GM19395 (cell line): Measurements from ENCODE around the gene PPP1R9B.

Experiments used
- ATAC-seq: cut with Tn5 transposase; IDR thresholded peaks from one replicate; pipeline ENCODE4 v1.9.1; 2021; ENCODE audit warnings: mild to moderate bottlenecking, moderate library complexity; ENCODE audit not compliant: unreplicated experiment

The PPP1R9B gene

DNA sequence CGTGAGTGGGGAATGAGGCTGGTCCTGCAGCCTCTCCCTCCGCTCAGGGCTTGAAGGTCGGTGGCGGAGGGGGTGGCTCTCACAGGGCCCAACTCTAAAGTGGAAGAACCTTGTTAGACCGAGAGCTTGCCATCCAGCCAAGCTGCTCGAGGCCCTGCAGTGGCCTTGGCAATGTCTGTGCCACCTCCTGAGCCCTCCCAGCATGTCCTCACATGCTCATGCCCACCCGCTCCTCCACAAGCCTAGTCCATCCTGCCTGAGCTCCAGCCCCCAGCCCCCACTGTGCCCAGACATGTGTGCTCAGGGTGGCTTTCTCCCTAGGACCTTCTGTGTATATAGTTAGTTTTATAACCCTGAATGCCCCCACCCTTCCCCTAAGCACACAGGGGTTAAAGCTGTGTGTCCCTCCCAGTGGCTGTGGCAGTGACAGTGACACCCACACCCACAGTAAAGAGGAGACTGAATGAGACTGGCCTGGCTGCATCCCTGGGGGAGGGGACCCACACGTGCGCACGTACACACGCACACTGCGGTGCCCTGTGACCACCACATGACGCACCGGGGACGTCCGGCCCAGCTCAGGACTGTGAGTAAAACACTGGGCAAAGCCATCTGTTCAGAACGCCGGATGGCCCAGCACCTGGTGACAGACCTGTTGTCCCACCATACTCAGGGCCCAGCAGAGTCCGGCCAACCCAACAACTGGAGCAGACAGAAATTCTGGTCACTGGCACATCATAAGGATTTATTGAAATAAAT, 39.7 kb downstream of the PPP1R9B start:
- no peak for ATAC-seq

DNA sequence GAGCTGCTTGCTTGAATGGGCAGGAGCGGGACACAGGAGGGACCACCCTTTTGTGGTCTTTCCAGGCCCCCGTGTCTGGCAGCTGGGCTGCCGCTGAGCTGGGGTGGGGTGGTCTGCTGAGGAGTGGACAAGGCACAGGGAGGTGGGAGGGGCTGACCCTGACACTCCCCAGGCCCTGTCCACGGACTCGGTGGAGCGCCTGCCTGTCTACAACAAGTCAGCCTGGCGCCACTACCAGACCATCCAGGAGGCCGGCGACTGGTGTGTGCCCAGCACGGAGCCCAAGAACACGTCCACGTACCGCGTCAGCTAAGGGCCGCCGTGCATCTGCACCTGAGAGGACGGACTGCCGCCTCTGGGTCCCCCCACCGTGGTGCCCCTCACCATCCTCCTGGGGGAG, 40.7 kb downstream of the PPP1R9B start:
- no peak for ATAC-seq

DNA sequence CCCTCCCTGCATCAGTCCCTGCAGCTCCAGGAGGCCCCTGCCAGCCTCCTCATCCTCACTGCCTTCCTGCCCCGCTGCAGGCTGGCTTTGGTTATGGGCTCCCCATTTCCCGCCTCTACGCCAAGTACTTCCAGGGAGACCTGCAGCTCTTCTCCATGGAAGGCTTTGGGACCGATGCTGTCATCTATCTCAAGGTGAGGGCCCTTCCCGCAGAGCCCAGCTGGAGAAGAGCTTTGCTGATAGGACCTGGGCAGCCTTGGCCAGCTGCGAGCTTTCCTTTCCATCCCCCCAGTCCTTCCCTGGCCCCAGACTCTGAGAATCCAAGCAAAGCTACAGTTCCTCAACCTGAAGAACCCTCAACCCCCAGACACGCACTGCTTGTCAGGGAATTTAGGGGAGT, 41.3 kb downstream of the PPP1R9B start:
- ATAC-seq: no peak

DNA sequence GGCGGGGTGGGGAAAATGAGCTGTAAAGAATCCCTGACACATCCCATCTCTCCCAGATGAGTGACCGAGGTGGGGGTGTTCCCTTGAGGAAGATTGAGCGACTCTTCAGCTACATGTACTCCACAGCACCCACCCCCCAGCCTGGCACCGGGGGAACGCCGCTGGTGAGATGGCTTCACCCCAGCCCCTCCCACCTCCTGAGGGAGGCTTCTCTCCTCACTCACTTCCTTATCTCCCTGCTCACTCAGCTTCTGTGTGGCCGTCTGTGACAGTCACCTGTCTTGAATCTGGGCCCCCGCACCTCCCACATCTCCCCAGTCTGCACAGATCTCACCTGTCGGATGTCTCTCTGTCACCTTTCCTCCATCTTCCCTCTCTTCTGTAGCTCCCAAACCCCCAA, 41.9 kb downstream of the PPP1R9B start:
- no peak for ATAC-seq

DNA sequence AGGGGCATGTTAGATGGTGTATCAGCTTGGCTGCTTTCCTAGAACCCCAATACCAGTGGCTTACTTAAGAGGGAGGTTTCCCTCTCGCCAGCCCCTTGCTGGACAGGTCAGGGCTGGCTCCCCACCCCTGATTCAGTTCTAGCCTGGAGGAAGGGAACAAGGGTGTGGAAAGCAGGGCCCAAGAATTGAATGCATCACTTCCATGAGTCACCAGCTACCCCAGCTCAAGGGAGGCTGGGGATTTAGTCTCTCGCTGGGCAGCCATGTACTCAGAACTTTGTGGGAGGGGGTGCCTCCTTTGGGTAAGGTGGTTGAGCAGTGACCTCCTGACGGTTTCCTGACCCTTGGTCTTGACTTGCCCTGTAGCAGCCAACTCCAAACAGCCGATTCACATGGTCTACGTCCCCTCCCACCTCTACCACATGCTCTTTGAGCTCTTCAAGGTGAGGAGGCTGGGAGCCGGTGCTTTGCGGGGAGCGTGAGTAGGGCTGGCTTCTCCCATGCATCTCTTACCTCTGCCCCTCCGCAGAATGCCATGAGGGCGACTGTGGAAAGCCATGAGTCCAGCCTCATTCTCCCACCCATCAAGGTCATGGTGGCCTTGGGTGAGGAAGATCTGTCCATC, 42.6 kb downstream of the PPP1R9B start:
- no peak for ATAC-seq

DNA sequence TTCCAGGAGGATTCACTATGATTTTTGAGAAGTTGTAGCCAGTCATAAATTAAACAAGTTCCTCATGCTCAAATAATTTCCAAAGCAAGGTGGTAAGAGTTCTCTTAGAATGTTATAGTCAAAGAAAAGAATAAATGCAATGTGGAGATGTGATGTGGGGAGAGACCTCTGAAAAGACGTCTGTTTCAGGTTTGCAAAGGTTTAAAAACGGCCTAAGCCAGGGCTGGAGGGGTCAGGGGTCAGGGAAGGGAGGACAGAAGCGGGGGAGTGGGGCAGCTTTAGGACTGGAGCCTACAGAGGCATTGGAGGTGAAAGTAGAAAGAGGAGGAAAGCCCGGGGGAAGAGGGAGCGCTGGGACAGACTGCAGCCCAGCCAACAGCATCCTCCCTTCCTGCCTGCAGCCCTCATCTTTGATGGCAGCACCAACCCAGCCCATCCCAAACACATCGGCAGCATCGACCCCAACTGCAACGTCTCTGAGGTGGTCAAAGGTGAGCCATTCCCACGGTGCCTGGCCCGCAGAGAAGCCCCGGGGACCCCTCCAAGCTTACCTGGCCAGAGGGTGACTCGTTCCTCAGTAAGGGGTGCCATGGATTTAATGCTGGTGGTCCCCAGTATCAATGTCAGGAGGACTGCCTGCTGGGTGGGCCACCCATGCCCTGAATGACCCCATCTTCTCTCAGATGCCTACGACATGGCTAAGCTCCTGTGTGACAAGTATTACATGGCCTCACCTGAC, 43.9 kb downstream of the PPP1R9B start:
- no peak for ATAC-seq

DNA sequence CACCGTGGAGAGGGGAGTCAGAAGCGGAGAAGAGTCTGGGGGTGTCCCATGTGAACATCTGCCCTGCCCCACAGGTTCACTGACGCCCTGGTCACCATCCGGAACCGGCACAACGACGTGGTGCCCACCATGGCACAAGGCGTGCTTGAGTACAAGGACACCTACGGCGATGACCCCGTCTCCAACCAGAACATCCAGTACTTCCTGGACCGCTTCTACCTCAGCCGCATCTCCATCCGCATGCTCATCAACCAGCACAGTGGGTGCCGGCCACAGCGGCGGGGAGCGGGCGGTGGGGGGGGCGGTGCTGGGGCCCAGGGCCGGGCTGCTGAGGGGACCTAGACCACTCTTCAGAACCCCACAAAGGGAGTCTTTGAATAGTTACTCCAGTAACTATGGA, 44.7 kb downstream of the PPP1R9B start:
- ATAC-seq: no peak

DNA sequence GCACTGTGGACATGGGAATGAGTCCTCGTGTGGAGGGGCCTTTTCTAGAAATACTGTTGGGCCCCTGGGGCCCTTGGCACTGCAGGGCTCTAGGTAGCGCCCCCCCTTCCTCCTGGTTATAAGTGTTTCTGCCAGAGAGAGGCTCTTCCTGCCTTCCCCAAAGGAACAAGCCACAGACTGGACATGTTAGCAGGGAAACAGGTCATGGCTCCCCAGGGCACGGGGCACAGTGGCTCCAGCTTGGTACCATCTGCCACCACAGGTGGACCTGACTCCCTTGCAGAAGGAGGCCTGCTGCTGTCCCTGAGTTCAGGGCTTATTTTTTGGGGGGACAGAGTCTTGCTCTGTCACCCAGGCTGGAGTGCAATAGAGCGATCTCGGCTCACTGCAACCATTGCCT, 46.5 kb downstream of the PPP1R9B start:
- ATAC-seq: no peak

DNA sequence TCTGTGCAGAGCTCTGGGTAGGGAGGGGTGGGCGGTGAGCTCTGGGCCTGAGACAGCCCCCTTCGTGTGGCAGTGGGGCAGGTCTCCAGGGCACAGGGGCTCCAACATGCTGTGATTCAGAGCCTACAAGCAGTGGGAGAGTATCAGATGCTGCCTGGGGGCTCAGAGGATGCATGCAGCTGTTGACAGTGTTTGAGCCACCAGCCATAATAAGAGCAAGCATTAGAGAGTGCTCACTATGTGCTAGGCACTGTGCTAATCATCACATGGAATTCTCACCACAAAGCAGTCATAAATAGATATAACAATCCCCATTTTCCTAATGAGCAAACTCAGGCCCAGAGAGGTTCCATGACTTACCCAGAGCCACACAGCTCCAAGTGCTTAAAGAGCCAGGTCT, 47.2 kb downstream of the PPP1R9B start:
- ATAC-seq: no peak

DNA sequence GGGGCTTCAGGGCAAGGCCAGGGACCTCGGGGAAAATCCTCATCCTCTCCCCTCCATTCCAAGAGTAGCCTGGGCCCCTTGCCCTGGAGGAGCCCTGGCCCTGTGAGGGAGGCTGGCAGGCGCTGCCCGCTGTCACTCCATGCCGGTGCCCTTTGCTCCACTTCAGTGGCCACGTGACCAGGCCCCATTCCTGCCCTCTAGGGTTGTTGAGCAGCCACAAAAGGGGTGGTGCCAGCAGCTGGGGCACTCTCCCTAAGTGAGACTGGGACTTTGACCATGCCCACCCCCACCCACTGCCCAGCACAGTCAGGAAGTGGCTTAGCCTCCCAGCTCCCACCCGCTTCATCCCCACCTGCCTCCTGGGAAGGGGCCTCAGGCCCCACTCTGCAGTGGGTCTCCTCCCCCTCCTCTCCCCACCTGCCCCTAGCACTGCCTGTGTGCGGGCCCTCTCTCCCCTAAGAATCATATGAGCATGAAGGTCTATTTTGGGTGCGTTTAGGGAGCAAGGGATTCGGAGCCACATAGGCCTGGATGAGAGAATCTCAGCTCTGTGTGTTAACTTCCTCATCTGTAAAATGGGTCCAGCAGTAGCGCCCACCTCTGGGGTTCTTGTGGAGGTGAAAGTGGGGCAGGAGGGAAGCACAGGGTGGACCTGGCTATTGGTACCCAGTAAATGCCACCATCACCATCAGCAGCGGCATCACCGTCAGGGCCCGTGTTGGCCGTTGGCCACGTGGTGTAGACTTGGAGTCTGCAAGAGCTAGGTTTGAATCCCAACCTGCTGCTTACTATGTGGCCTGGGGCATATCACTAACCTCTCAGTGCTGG, 48.1 kb downstream of the PPP1R9B start:
- no peak for ATAC-seq

DNA sequence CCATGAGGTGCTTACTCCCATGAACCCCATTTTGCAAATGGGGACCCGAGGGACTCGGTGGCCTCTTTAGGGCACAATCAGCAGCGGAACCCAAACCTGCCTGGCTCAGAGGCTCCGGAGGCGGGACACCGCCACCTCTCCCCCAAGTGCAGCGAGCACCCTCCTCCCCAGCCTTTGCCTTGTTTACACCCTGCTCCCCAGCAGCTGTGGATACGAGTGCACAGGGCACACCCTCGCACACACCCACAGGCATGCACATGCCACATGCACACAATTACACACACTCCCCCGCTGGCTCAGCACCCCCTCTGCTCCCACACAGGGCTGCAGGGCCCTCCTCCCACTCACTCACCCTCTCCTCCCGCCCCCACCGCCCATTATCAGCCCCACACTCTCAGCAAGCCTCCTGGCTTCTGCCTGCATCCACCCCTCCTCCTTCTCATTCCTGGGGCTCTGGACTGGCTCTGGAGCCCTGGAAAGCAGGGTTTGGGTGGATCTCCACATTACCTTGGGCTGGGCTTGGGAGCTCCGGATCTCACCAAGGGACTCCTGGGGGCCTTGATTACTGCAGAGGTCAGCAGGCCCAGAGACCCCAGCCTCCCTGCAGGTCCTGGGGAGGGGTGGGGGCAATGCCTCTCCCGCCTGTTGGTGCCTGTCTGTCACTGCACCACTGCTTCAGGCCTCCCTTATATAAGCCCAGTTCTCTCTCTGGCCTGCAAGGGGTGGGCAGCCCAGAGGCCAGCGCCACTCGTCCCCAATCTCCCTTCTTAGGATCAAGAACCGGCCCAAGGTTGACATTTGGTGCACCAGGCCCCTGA, 48.9 kb downstream of the PPP1R9B start:
- ATAC-seq: no peak

DNA sequence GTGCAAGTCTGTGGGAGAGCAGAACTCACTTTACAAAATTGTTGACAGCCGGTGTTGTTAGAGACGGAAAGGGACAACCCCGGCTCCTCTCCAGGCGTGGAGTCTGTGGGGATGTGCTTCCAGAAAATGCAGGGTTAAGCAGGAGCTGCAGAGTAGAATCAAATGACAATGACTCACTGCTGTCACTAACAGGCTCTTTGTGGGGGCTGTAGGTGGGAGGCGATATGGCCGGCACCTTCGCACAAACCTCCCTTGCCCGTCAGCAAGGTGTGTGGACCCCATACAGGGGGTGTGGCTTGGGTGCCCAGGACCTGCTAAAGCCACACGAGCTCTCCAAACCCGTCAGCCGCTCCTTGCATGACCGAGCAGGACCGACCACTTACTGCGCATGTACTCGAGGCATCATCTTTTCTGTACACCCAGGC, 49.5 kb downstream of the PPP1R9B start:
- ATAC-seq: no peak

DNA sequence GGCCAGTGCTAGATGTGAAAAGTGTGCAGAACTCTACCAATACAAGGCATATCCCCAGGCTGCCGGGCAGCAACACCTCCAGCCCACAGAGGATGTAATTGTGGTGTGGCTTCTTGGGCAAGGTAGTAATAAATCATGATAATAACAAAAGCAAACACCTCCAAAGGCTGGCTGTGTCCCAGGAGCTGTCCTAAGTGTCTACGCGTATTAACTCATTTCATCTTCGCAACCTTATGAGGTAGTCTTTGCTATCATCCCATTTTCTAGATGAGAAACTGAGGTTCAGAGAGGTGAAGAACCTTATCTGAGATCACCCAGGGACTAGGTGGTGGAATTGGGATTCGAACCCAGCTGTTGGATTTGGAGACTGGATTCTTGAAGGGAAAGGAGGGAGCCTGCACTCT, 50.0 kb downstream of the PPP1R9B start:
- no peak for ATAC-seq

DNA sequence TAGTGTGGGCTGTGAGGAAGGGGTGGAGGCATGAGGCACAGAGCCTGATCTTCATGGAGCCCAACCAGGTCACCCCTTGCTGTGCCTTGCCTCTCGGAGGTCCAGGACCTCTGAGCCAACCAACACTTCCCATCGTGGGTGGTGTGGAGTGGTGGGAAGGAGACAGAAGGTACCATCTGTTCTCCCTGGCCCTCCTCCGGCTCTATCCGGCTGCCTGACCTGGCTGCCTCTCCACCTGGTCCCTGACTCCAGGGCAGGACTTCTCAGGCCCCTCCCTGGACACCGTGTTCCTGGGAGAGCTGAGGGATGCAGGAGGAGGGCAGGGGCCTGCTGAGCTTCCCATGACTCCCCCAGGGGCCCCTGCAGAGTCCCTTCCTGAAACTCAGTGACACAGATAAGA, 51.5 kb downstream of the PPP1R9B start:
- no peak for ATAC-seq

DNA sequence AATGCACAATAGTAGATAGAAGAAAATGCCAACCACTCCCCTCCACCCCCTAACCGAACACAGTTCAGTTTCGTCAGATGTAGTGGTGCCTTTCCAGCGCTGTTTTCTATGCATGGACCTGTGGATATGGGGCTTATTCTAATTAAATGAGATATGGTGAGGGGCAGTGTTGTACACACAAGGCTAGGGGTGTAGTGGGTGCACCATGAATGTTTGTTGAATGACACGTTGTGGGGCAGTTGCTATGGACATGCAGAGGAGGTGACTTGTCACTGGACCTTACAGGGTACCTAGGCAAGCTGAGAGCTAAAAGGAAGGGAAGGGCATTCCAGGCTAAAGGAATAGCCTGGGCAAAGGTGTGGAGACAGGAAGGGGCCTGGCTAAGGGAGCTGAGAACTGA, 51.9 kb downstream of the PPP1R9B start:
- no peak for ATAC-seq

DNA sequence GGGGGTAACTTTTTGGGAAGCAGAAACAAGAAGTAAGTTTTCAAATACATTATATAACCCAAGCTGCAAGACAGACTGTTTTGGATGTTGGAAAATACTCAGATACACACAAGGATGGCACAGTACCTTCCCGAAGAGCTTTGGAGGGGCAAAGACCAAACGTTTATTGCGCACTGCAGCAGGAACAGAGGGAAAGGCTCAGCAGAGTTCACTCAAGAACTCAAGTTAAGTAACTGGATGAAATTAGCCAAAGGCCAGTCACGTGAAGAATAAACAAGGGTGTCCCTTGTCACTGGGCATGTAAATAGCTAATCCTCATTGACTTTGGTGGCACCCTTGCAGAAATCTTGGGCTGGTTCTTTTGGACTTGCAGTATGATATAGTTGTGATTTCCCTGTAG, 52.6 kb downstream of the PPP1R9B start:
- no peak for ATAC-seq

DNA sequence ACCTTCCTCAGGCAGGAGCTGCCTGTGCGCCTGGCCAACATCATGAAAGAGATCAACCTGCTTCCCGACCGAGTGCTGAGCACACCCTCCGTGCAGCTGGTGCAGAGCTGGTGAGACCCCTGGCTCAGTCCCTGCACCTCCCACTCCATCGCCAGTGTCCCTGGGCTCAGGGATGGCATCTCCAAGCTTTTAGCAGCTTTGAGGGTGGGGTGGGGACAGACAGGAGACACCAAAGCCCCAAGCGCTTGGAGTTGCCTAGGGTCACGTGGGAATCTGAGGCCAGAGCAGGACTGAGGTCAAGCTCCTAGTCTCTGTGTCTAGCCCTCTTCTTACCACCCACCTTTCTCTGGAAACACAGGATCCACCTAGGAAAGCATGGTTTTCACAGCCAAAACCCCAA, 53.0 kb downstream of the PPP1R9B start:
- no peak for ATAC-seq

DNA sequence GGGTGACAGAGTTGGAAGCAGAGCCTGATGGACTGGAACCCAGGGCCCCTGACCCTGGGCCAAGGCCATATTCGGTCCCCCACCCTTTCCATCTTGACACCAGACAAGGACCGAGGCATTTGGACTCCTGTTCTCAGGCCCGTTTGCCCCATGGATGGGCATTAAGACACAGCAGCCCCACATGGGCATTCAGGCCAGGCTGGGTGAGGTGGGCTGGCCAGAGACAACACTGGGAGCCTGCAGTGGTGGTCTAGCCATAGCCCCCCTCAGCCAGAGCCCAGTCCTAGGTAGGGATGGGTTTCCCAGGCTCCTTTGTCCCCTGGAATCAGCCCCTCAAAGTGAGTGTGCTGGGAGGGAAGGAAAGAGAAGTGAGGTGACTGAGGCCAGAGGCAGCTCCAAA, 53.7 kb downstream of the PPP1R9B start:
- ATAC-seq: no peak

DNA sequence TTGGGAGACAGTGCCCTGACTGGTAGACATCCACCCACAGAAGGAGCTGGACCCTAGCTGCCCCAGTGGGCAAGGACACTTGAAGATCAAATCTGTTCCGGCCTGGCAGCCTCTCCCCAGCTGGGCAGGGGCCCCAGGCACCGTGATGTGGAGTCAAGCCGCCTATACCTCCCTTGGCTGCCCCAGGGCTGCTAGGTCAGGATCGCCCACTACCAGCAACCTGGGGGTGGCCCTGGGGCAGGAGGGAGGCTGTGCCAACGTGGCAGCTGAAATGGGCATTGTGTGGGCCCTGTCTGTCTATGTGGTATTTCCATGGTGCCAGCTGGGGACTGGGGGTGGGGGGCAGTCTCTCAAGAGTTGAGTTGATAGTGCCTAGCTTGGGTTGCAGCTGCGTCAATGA, 54.4 kb downstream of the PPP1R9B start:
- no peak for ATAC-seq

DNA sequence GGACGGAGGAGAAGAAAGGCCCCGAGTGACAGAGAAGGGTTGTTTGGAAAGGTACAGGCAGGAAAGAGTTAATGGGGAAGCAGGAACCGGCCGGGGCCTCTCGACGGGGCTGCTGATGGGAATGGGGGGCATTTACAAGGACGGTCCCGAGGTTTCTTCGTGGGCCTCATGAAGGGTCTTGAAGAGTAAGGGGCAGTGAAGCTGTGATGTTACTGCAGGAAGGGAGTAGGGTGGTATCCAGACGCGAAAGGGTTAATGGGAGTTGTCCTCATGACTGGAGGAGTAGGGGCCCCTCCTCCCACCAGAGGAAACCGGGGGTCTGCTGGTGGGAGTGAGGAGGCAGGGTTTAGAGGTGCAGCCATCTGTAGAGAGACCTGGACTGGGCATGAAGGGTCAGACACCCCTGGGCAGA, 54.8 kb downstream of the PPP1R9B start:
- no peak for ATAC-seq
